H1 (cell line): Measurements from ENCODE around the gene NME7. TPM values are rescaled to one million over a fixed set of nuclear protein-coding genes. Genes with fewer than 3 reads are reported as not detected.

ENCODE experiments used
- CTCF ChIA-PET: fragments of 300-600 bp; sonication (Branson Sonifier 250); formaldehyde crosslinking; loops from one replicate; lab custom pipeline; 2021; ENCODE audit not compliant: partially characterized antibody; lab: Charles Lee
- POLR2A ChIA-PET: fragments of 300-600 bp; sonication (Branson Sonifier 250); formaldehyde crosslinking; loops from one replicate; lab custom pipeline; 2021; ENCODE audit warnings: inconsistent platforms; ENCODE audit not compliant: partially characterized antibody; lab: Charles Lee
- DNase-seq, 2 experiments: peaks; one replicate each; pipeline versions ENCODE4 v3.0.0 to v3.0.0-alpha.2; 2010 to 2022; ENCODE audit warnings: low spot score in 2 of 2, low read depth in 1 of 2, mixed read lengths in 1 of 2
- FAIRE-seq: peaks from 2 replicates; lab custom pipeline; 2011; peaks lifted over from hg19 to GRCh38; lab: Jason Lieb, UNC
- H2AFZ ChIP-seq: 2 replicates; pipeline ENCODE4 v1.8.1; 2012; ENCODE audit warnings: low read length, inconsistent platforms
- H2AK5ac ChIP-seq: 2 replicates; pipeline ENCODE4 v1.6.1; 2013; ENCODE audit warnings: low read depth, low read length
- H2BK120ac ChIP-seq: replicated peaks from 2 replicates; pipeline ENCODE3; 2013; ENCODE audit warnings: low read depth, low read length, inconsistent platforms
- H2BK12ac ChIP-seq: 2 replicates; pipeline ENCODE4 v1.6.1; 2013; ENCODE audit warnings: low read depth, low read length
- H2BK15ac ChIP-seq: 2 replicates; pipeline ENCODE4 v1.6.1; 2013; ENCODE audit warnings: low read length
- H2BK20ac ChIP-seq: 2 replicates; pipeline ENCODE4 v1.6.1; 2013; ENCODE audit warnings: low read length
- H2BK5ac ChIP-seq: 2 replicates; pipeline ENCODE4 v1.6.1; 2013; ENCODE audit warnings: low read depth, low read length
- H3K14ac ChIP-seq: 2 replicates; pipeline ENCODE4 v1.6.1; 2013; ENCODE audit warnings: inconsistent platforms; ENCODE audit not compliant: insufficient read length
- H3K18ac ChIP-seq: 2 replicates; pipeline ENCODE4 v1.6.1; 2013; ENCODE audit warnings: low read length; ENCODE audit errors: extremely low read depth
- H3K23ac ChIP-seq: 2 replicates; pipeline ENCODE4 v1.6.1; 2013; ENCODE audit warnings: inconsistent platforms; ENCODE audit not compliant: insufficient read length
- H3K23me2 ChIP-seq: 2 replicates; pipeline ENCODE4 v1.6.1; 2013; ENCODE audit warnings: low read depth, low read length
- H3K27ac ChIP-seq: 2 replicates; pipeline ENCODE4 v1.6.1; 2011; ENCODE audit warnings: low read depth, low read length, inconsistent platforms
- H3K27me3 ChIP-seq, 4 experiments: replicated peaks in 1 of 4; 1 replicate in 1 of 4; 2 replicates in 3 of 4; pipeline versions ENCODE4 v1.6.1 to v1.8.1; 2011 to 2013; ENCODE audit warnings: low read length in 3 of 4, mild to moderate bottlenecking in 3 of 4, inconsistent platforms in 2 of 4, mixed read lengths in 2 of 4, moderate library complexity in 1 of 4; ENCODE audit not compliant: control insufficient read depth in 3 of 4, insufficient read depth in 3 of 4; ENCODE audit errors: extremely low read depth in 1 of 4
- H3K36me3 ChIP-seq, 4 experiments: 2 replicates each; pipeline versions ENCODE4 v1.6.1 to v1.8.1; 2011 to 2013; ENCODE audit warnings: mild to moderate bottlenecking in 4 of 4, low read length in 3 of 4, moderate library complexity in 2 of 4, control low read depth in 1 of 4, inconsistent platforms in 1 of 4; ENCODE audit not compliant: insufficient read depth in 4 of 4, control insufficient read depth in 2 of 4
- H3K4ac ChIP-seq: replicated peaks from 2 replicates; pipeline ENCODE3; 2013; ENCODE audit warnings: low read length, low read depth, mixed read lengths, inconsistent platforms; ENCODE audit not compliant: insufficient read length
- H3K4me1 ChIP-seq, 4 experiments: replicated peaks in 1 of 4; 1 replicate in 1 of 4; 2 replicates in 3 of 4; pipeline versions ENCODE4 v1.6.1 to v1.8.1; 2011 to 2013; ENCODE audit warnings: low read length in 3 of 4, inconsistent platforms in 2 of 4, mixed read lengths in 1 of 4; ENCODE audit not compliant: insufficient read depth in 4 of 4, control insufficient read depth in 3 of 4
- H3K4me2 ChIP-seq, 2 experiments: 2 replicates each; pipeline versions ENCODE4 v1.6.1 to v1.8.1; 2011 to 2013; ENCODE audit warnings: low read depth in 2 of 2, low read length in 2 of 2, control low read depth in 1 of 2, inconsistent platforms in 1 of 2, mild to moderate bottlenecking in 1 of 2; ENCODE audit not compliant: insufficient read depth in 1 of 2
- H3K4me3 ChIP-seq, 4 experiments: fragments of 200-600, 300-600 bp in 1 of 4; sonication (generic), shearing (Covaris generic), sonication (Bioruptor Twin) in 1 of 4; 2 replicates each; pipeline versions ENCODE4 v1.5.1 to v1.8.1; 2011 to 2016; ENCODE audit warnings: low read length in 4 of 4, low read depth in 3 of 4, control low read depth in 2 of 4, inconsistent platforms in 2 of 4, mild to moderate bottlenecking in 2 of 4, mixed read lengths in 1 of 4, moderate library complexity in 1 of 4; ENCODE audit not compliant: insufficient read depth in 2 of 4; ENCODE audit errors: extremely low read depth in 1 of 4
- H3K56ac ChIP-seq: replicated peaks from 2 replicates; pipeline ENCODE3; 2013; ENCODE audit warnings: low read depth, mild to moderate bottlenecking, mixed read lengths, low read length, inconsistent platforms; ENCODE audit not compliant: insufficient read length
- H3K79me1 ChIP-seq: 2 replicates; pipeline ENCODE4 v1.6.1; 2013; ENCODE audit warnings: low read depth, low read length, control low read depth
- H3K79me2 ChIP-seq, 2 experiments: 2 replicates each; pipeline versions ENCODE4 v1.6.1 to v1.8.1; 2012 to 2013; ENCODE audit warnings: low read length in 2 of 2, mild to moderate bottlenecking in 2 of 2, inconsistent platforms in 1 of 2; ENCODE audit not compliant: insufficient read depth in 2 of 2, control insufficient read depth in 1 of 2
- H3K9ac ChIP-seq, 4 experiments: replicated peaks in 1 of 4; 1 replicate in 1 of 4; 2 replicates in 3 of 4; pipeline versions ENCODE4 v1.6.1 to v1.8.1; 2011 to 2013; ENCODE audit warnings: low read depth in 3 of 4, low read length in 3 of 4, control low read depth in 2 of 4, mild to moderate bottlenecking in 2 of 4, moderate library complexity in 2 of 4, inconsistent platforms in 1 of 4; ENCODE audit errors: extremely low read depth in 1 of 4
- H3K9me3 ChIP-seq, 2 experiments: 2 replicates each; pipeline versions ENCODE4 v1.6.1 to v1.8.1; 2012 to 2013; ENCODE audit warnings: mild to moderate bottlenecking in 2 of 2, moderate library complexity in 2 of 2, control low read depth in 1 of 2, inconsistent platforms in 1 of 2, low read depth in 1 of 2, low read length in 1 of 2, mixed read lengths in 1 of 2; ENCODE audit not compliant: insufficient read depth in 2 of 2
- H4K20me1 ChIP-seq, 2 experiments: replicated peaks in 1 of 2; 2 replicates each; pipeline versions ENCODE3 to v1.8.1; 2011 to 2013; ENCODE audit warnings: inconsistent platforms in 2 of 2, low read length in 2 of 2, mild to moderate bottlenecking in 1 of 2; ENCODE audit not compliant: insufficient read depth in 2 of 2, control insufficient read depth in 1 of 2
- H4K5ac ChIP-seq: 2 replicates; pipeline ENCODE4 v1.6.1; 2013; ENCODE audit warnings: low read length, low read depth, mixed read lengths, inconsistent platforms; ENCODE audit not compliant: insufficient read length
- H4K8ac ChIP-seq: 2 replicates; pipeline ENCODE4 v1.8.0; 2013; ENCODE audit warnings: mild to moderate bottlenecking, moderate library complexity, low read length, inconsistent platforms; ENCODE audit not compliant: insufficient read depth; ENCODE audit errors: extremely low read depth
- H4K91ac ChIP-seq: replicated peaks from 2 replicates; pipeline ENCODE3; 2013; ENCODE audit warnings: low read length, mixed read lengths, inconsistent platforms; ENCODE audit not compliant: insufficient read length
- ASH2L ChIP-seq: fragments of 200-600, 300-600 bp; sonication (generic); IDR thresholded peaks from one replicate; pipeline ENCODE4 v1.7.1; 2017; ENCODE audit warnings: low read length
- CHD1 ChIP-seq: IDR thresholded peaks from 2 replicates; pipeline ENCODE4 v1.6.1; 2012; ENCODE audit warnings: low read depth, low read length, improper control_type of control experiment
- NRF1 ChIP-seq: IDR thresholded peaks from 2 replicates; pipeline ENCODE4 v1.6.1; 2011; ENCODE audit warnings: mild to moderate bottlenecking, low read depth, low read length, improper control_type of control experiment
- RAD21 ChIP-seq, 2 experiments: IDR thresholded peaks in 1 of 2; conservative IDR thresholded peaks in 1 of 2; 2 replicates each; pipeline ENCODE4 v1.6.1; 2011; ENCODE audit warnings: low read depth in 2 of 2, low read length in 2 of 2, improper control_type of control experiment in 1 of 2, inconsistent platforms in 1 of 2, mild to moderate bottlenecking in 1 of 2, moderate library complexity in 1 of 2
- WGBS, 2 experiments: shearing (Covaris generic) in 1 of 2; methylation state at CpG; one replicate each; pipeline versions ENCODE4 v1.1.6 to v1.1.7; 2013 to 2015; ENCODE audit warnings: low lambda C conversion rate in 2 of 2, mixed read lengths in 2 of 2, inconsistent platforms in 1 of 2, low coverage in 1 of 2, missing lambda C conversion rate in 1 of 2; ENCODE audit not compliant: insufficient replicate concordance in 2 of 2, insufficient coverage in 1 of 2, insufficient read length in 1 of 2; ENCODE audit errors: extremely low coverage in 1 of 2, missing lambda C conversion rate in 1 of 2; 5-methylcytosine and 5-hydroxymethylcytosine counted together
- polyA plus RNA-seq, 7 experiments: library from polyadenylated mRNA; depleted of rRNA in 3 of 7; stranded (reverse) in 5 of 7; unstranded in 2 of 7; fragments of >200 nt in 5 of 7; fragments of 200-250 nt in 2 of 7; gene quantifications; 1 replicate in 5 of 7; 2 replicates in 1 of 7; 4 replicates in 1 of 7; pipeline versions ENCODE4 v1.2.1 to v1.2.3, GENCODE V29; 2011 to 2013; ENCODE audit warnings: missing spikeins in 2 of 7, mixed read lengths in 2 of 7
- total RNA-seq: library from RNA; stranded (reverse); fragmentation: NEBNext Ultra II Directional; extraction: Animal tissue kit (Norgen Biotek cat#: 25700); gene quantifications from 2 replicates; pipeline ENCODE4 v1.2.1, GENCODE V29; 2021

NME7 gene
- total and polyA plus RNA-seq, 2 of the 8 experiments (the other 6 are each of a cell fraction or from before 2014, with no cell fraction given), result 11.6 to 28.5 TPM

DNA sequence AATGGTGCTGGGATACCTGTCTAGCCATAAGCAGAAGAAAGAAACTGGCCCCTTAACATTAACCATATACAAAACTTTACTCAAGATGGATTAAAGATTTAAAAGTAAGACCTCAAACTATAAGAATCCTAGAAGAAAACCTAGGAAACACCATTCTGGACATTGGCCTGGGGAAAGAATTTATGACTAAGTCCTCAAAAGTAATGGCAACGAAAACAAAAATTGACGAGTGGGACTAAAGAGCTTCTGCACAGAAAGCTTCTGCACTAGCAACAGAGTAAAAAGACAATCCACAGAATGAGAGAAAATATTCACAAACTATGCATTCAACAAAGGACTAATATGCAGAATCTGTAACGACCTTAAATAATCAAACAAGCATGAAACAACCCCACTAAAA lies 66.7 kb downstream of the NME7 start:
- no peak overlapping the region for H2AK5ac ChIP-seq
- FAIRE-seq (no peak), DNase-seq (no peak)
- no peak overlapping the region for H2BK20ac ChIP-seq
- H3K4me2 ChIP-seq, result no peak overlapping the region
- no peak overlapping the region for H3K4me3 ChIP-seq
- no peak for TF ChIP-seq RAD21 (IDR thresholded peaks at IDR 0.05 in 1 of 2, conservative IDR thresholded peaks at IDR 0.05 in 1 of 2; ENCODE audit: low read depth in 2 of 2, low read length in 2 of 2)
- no peak for TF ChIP-seq ASH2L
- TF ChIP-seq NRF1, result no peak
- TF ChIP-seq CHD1, result no peak
- H4K91ac ChIP-seq, result no peak overlapping the region
- no peak overlapping the region for H3K9ac ChIP-seq
- no peak overlapping the region for H3K4ac ChIP-seq
- H3K18ac ChIP-seq, result no peak overlapping the region
- ChIA-PET CTCF (interaction anchor here (1.7 kb wide), 1 partner anchor 55 kb away, joined by 4 read pairs; no protein-coding TSS in a partner anchor), POLR2A (no interaction called here)
- H4K20me1 ChIP-seq, result no peaks in the 10 kb centered on the region
- H3K36me3 ChIP-seq, result peaks cover 0 to 4% (median 0%) of the 10 kb centered on the region in 4 experiments; a peak in 1 of 8 replicates
- H3K27me3 ChIP-seq, result no peaks in the 10 kb centered on the region
- H3K56ac ChIP-seq, result no peak overlapping the region
- H2BK120ac ChIP-seq, result no peak overlapping the region
- no peak overlapping the region for H3K27ac ChIP-seq
- no peaks in the 10 kb centered on the region for H3K9me3 ChIP-seq
- H3K79me2 ChIP-seq, result no peaks in the 10 kb centered on the region
- H2AFZ ChIP-seq, result no peak overlapping the region
- H3K14ac ChIP-seq, result no peak overlapping the region
- H2BK5ac ChIP-seq, result no peak overlapping the region
- no peaks in the 10 kb centered on the region; the same call in 1 of the 2 replicates for H3K23me2 ChIP-seq
- H4K8ac ChIP-seq, result no peak overlapping the region
- no peak overlapping the region for H4K5ac ChIP-seq
- H3K4me1 ChIP-seq, result no peaks in the 10 kb centered on the region
- H2BK15ac ChIP-seq, result no peak overlapping the region
- no peaks in the 10 kb centered on the region for H3K79me1 ChIP-seq
- WGBS, 2 experiments, result 89% methylated on average over 3 of the region's 3 CpGs; no CpG with 5 or more reads in 1 of the 2 experiments
- H2BK12ac ChIP-seq, result no peak overlapping the region
- no peak overlapping the region for H3K23ac ChIP-seq
